Activated CD4-positive, alpha-beta T cell treated with anti-CD3 and anti-CD28 coated beads, Interleukin-2, Interleukin-6, amounts not matched to agents 100 ng/mL and 50 ng/mL, durations not matched to agents 16 hours and 8 hours (primary cell): Measurements from ENCODE around the gene SCRN1.

Experiments used
- DNase-seq: peaks from one replicate; pipeline ENCODE4 v3.0.0-alpha.2; 2020

SCRN1 gene

DNA sequence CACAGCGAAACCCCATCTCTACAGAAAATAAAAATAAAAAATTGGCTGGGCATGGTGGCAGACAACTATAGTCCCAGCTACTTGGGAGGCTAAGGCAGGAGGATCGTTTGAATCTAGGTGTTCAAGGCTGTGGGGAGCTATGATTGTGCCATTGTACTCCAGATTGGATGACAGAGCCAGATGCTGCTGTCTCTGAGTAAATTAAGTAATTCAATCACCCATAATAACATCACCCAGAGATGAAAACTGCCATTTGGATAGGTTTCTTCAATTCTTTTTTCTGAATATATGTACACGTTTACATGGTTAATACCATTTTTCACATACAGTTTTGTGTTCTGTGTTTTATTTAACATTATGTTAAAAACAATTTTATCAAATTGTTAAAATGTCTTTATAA is 104.0 kb downstream of the SCRN1 start:
- no peak for DNase-seq

DNA sequence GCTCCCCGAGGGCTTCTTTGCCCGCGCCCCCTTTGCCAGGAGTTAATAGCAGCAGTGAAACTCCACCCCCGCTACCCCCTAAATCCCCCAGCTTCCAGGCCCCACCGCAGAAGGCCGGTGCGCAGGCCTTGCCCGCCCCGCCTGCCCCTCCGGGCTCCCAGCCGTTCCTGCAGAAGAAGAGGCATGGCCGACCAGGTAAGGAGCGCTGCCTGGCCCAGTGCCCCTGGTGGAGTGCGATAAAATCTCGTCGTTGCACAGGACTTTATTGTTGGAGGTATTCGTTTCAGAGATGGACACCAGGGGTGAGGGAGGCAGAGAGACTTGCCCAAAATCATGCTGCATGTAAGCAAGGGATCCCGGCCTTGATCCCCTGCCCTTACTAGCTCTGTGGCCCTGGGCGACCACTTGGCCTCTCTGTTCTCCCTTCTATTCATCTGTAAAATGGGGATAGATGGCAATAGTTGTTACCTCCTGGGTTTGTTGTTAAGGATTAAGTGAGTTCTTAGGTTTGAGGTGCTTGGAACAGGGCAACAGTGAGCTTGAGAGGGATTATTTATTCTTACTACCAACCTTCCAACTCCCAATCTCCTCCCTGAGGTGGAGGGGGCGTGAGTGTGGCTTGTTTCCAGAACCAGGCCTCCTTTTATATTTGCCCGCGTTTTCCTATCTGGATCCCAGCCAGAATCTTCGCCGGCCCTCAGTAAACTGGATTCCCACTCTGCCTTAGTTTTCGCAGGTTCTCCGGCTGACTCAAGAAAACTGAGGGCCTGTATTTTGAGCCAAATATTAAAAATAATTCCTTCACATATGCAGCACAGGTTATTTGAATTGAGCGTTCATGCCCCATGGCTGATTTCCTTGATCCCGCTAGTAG is 105.0 kb downstream of the SCRN1 start:
- no peak for DNase-seq

DNA sequence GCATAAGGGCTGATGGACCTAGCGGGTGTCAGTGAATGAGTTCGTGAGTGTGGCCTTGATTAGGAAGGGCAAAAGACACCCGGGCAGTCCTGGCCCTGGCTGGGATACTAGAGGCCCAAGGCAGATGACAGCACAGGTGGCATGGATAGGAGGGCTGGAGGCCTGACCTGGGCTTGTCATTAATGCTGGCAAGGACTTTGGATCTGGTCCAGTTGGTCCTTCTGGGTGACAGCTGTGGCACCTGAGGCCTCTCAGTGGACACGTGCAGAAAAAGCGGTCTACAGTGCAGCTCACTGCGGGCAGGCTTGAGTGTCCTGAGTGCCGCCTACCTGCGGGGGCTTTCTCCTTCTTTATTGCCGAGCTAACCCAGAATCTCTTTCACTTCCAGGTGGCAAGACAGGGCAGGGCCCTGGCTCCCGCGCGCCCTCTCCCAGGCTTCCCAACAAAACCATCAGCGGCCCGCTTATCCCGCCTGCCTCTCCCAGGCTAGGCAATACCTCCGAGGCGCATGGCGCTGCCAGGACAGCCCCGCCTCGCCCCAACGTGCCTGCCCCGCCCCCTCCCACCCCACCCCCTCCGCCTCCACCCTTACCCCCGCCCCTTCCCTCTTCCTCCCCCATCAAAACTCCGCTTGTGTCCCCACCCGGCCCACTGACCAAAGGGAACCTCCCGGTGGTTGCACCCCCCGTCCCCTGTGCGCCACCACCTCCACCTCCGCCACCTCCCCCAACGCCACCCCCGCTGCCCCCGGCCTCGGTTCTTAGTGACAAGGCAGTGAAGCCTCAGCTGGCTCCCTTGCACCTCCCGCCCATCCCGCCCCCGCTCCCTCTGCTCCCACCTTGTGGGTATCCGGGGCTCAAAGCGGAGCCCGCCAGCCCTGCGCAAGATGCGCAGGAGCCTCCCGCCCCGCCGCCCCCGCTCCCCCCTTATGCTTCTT is 105.9 kb downstream of the SCRN1 start:
- no peak for DNase-seq

DNA sequence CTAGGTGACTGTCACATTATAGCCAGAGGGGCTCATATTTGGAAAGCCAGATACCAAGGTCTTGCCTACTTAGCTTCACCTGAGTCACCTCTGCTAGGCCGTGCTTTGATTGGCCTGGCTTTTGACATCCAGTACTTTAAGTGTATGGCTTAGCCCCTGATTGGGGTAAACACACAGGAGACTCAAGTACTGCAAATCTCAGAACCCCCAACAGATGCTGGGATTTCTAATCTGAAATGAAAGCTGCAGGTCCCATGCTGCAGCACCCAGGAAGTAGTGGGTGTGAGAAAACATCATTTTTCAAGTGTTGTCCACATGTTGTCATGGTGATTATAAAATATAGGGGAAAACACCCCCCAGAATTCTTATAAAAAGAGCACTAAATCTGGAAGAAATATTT is 107.1 kb downstream of the SCRN1 start:
- DNase-seq, result no peak

DNA sequence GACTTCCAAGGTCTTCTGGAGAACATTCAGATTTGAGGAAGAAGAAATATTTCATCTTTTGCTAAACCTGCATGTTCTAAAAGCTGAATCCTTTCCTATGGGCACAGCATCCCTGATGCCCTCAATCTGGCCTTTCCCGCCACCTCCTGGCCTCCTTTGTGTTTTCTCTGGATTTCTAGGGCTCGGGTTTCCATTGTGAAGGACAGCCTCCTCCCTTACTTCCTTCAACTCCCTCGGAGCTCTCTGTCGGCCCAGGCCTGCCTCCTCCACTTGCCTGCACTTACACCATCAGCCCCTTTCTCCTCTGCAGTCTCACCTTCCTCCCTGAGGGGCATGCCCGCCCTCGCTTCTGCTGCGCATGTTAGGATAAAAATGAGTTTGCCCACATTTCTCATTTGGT is 107.9 kb downstream of the SCRN1 start:
- DNase-seq, result no peak

DNA sequence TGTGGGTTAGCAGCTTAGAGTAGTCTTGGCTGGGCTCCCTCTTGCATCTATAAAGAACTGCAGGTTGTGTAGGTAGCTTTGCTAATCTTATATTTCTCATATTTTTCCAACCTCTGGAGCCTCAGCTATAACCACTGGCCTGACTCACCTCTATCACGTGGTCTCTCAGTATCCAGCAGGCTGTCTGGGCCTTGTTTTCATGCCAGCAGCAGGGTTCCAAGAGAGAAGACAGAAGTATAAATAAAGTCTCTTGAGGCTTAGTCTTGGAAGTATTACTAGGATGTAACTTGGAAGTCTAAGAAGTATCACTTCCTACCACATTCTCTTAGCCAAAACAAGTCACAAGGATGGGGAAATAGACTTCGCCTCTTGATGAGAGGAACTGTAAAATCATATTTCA is 110.0 kb downstream of the SCRN1 start:
- DNase-seq, result no peak

DNA sequence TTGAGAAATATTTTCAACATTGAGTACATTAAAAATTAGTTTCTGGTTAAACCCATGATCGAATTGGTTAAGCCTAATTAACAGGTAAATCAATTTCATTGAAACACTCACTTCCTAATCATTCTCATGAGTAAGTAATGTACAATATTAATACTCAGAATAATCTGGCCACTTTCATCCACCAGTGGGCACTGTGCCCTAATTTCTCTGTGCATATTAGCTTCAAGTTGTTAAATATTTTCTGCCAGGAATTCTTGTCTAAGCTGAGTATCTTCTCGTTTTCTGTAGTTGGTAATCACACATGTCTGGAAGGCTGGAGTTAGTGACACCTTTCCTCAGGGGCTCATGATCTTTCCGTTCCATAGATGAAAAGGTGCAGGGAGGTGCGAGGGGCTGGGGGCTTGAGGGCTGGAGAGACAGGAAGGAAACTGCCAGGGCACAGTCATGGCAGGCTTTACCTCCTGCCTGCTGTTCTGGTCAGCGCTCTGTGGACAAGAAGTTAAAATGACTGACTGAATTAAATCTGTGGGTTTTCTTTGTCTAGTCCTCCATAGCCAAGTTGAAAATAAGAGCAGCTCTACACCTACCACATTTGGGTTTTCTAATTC is 111.4 kb downstream of the SCRN1 start:
- DNase-seq, result no peak

DNA sequence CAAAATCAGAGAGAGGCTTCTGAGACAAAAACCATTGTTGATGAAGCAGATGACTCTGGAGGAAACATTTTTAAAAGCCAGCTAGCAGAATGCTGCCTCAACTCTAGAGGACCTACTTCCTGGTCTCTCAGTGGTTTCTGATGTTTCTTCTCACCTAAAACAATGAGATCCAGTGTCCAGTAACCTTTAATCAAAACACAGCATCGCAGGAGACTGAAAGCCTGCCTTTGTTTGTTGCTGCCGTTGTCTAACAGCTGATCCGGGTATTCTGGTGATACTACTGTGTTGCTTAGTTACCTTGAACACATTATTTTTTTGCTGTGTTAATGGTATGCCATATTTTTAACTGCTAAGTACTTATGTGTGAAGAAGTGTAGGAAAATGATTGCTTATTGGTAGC is 112.4 kb downstream of the SCRN1 start:
- DNase-seq, result no peak

DNA sequence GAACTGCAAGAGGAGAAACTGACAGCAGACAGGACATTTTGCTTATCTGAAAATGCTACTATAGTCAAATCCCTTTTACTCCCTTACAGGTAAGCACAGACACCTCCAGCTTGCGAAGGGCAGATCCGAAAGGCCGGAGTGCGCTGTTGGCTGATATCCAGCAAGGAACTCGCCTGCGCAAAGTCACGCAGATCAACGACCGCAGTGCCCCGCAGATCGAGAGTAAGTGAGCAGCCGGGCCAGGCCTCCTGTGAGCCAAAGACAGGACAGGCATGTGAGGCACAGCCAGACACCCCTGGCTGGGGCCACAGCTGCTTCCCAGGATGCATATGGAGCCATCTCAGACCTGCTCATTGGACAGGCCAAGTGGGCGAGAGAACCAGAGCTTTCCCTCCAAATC is 113.9 kb downstream of the SCRN1 start:
- no peak for DNase-seq

DNA sequence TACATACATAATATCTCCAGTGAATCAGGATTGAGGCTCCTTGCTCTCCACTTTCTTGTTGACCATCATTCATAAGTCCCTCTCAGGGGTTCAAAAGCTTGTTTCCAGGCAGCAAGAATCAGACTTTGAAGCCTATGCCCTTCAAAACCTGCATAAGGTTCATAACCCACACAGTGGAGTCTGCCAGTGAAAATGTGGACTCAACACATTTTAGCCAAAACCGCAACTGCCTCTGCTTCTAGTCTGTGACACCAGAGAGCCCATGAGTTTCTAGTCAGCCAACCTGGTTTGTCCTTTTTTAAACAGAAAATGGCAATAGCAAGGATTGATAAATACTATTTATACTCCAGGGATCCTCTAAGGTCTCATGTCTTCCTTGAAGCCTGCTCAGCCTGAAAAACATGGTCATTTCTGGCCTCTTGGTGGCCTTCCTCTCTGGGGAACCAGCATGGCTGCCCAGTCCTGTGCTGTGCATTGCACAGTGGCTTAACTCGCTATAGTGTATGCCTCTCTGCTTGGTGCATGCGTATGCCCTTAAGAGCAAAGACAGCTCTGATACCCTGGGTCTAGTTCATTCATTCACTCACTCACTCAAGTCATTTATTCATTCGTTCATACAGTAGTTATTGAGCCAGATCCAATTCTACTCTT is 115.8 kb downstream of the SCRN1 start:
- DNase-seq, result no peak

DNA sequence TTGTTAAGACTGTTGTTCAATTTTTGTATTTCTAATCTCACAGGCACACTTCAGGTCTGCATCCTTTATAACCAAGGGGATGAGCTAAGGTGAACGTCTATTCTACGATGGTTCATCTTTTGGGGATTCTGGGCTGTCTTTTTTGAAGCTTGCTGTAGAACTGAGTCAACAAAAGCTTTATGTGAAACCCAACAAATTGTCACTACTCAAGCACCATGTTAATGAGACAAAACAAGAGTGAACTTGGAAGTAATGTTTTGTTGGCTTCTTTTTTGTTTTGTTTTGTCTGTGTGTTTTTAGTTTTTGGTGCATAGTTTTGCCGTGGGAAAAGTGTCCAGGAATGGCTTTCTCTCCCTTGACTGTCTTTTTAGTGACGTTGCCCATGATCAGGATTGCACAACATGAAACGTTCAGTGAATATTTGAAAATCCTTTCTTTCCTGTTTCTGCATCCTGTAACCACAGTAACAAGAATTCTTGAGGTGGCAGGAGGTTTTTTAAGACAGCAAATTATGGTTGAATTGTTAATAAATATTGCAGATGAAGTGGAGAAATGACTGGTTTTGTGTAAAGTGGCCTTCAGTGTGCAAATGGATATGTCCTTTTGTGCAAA is 117.7 kb downstream of the SCRN1 start:
- DNase-seq, result no peak
